Kidney tubule cell (primary cell): Measurements from ENCODE around the gene SPOCK1.
"Not testable (repeated sequence)": the region's sequence is repeated elsewhere in the genome, so short reads cannot be mapped to it uniquely, and the experiment has no call there.

Source experiments
- DNase-seq: peaks from one replicate; pipeline ENCODE4 v3.0.0-alpha.2; 2018; ENCODE audit warnings: low spot score

SPOCK1 gene

GRCh38 chr5:137498736-137499505 is at the start of gene SPOCK1:
SPOCK1 (minus strand) TSS chr5:137499326.
- DNase-seq = peak; percentile 82

- no peak for DNase-seq
These were observed 46.8 kb upstream of the SPOCK1 start for GRCh38 chr5:137545956-137546355.

- DNase-seq = not testable (repeated sequence)
These were observed 36.3 kb upstream of the SPOCK1 start for GRCh38 chr5:137535449-137535848.

GRCh38 chr5:137533963-137534362 is 34.8 kb upstream of the SPOCK1 start:
- no peak for DNase-seq

- no peak for DNase-seq
These were observed 32.1 kb upstream of the SPOCK1 start for GRCh38 chr5:137531266-137531665.

- no peak for DNase-seq
These were observed 22.1 kb upstream of the SPOCK1 start for GRCh38 chr5:137521246-137521645.

GRCh38 chr5:137516961-137517360 is 17.8 kb upstream of the SPOCK1 start:
- no peak for DNase-seq

GRCh38 chr5:137516251-137516797 is 17.2 kb upstream of the SPOCK1 start:
- no peak for DNase-seq

GRCh38 chr5:137515238-137515637 is 16.1 kb upstream of the SPOCK1 start:
- no peak for DNase-seq

- DNase-seq = no peak
These were observed 11.5 kb upstream of the SPOCK1 start for GRCh38 chr5:137510671-137511070.

- no peak for DNase-seq
These were observed 8.0 kb upstream of the SPOCK1 start for GRCh38 chr5:137507150-137507549.

- DNase-seq = no peak
These were observed 7.2 kb upstream of the SPOCK1 start for GRCh38 chr5:137506296-137506695.

GRCh38 chr5:137504916-137505315 is 5.8 kb upstream of the SPOCK1 start:
- no peak for DNase-seq

GRCh38 chr5:137503456-137503855 is 4.3 kb upstream of the SPOCK1 start:
- no peak for DNase-seq

- no peak for DNase-seq
These were observed 3.5 kb upstream of the SPOCK1 start for GRCh38 chr5:137502632-137503031.

GRCh38 chr5:137501846-137502406 is 2.8 kb upstream of the SPOCK1 start:
- no peak for DNase-seq

- no peak for DNase-seq
These were observed 2.1 kb upstream of the SPOCK1 start for GRCh38 chr5:137501226-137501625.

- no peak for DNase-seq
These were observed 1.6 kb upstream of the SPOCK1 start for GRCh38 chr5:137500615-137501225.

- DNase-seq = not testable (repeated sequence)
These were observed 351 bp upstream of the SPOCK1 start for GRCh38 chr5:137499506-137499847.

- peak; percentile 40 for DNase-seq
These were observed 808 bp downstream of the SPOCK1 start for GRCh38 chr5:137498301-137498735.

GRCh38 chr5:137497396-137498290 is 1.5 kb downstream of the SPOCK1 start:
- DNase-seq = peak; percentile 34

- no peak for DNase-seq
These were observed 2.2 kb downstream of the SPOCK1 start for GRCh38 chr5:137496919-137497318.
